GM15510 (cell line): Measurements from ENCODE around the gene LCN15.

Source experiments
- POLR2A ChIP-seq: IDR thresholded peaks from 3 replicates; pipeline ENCODE4 v1.6.1; 2011; ENCODE audit warnings: borderline replicate concordance; ENCODE audit not compliant: insufficient read length; ENCODE audit errors: extremely low read depth

Gene LCN15

DNA sequence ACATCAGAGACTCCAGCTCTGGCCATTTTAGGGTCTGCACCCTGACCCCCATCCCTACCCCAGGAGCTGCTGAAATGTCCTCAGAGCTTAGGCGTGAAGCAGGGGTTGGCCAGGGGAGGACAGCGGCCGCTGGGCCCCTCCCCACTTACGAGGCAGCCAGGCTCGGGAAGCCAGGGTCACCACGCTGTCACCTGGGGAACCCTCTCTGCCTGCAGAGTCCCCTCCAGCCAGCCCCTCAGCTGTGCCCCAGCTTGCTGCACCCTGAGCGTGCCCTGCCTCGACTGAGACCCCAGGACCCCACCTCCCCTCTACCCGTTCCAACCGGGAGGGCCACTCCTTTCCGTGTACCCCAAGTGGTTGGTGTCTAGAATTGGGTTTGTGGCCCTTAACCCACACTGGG, 24.2 kb downstream of the LCN15 start:
- no peak for TF ChIP-seq POLR2A

DNA sequence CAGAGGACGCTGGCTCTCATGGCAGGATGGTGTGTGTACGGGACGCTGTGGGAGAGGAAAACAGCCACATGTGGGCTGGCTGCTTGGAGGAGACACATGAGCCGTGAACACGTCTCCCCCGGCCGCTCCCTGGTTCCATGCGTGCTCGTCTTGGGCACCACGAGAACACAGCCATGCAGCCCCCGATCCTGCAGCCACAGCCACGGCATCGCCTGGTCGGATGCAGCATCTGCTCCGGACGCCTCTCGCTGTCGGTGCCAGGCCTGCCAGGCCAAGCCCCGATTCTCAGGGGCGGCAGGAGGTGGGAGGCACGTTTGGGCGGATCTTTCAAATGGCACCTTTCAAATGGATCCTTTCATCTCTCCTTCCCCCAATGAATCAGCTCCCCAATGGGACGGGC, 24.8 kb downstream of the LCN15 start:
- no peak for TF ChIP-seq POLR2A

- TF ChIP-seq POLR2A, result no peak
These were observed 25.4 kb downstream of the LCN15 start for GRCh38 chr9:136738960-136739359.

- TF ChIP-seq POLR2A, result no peak
These were observed 28.4 kb downstream of the LCN15 start for GRCh38 chr9:136735812-136736480.

GRCh38 chr9:136734837-136735496, 29.4 kb downstream of the LCN15 start:
- TF ChIP-seq POLR2A, result no peak

DNA sequence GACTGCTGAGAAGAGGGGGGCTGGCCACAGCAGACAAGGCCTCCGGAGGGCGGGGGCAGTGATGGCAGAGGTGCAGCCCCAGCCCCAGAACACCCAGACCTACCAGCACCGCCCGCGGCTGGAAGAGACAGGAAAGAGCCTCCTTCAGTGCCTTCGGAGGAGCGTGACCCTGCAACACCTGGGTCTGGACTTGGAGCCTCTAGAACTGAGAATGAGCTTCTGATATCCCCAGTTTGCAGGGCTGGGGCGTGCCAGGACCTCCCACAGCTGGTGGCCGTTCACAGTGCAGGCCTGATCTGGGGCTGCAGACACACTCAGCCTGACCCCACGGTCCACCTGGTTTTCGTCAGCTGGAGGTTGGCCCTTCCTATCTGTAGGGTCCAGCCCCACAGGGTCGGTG, 30.7 kb downstream of the LCN15 start:
- TF ChIP-seq POLR2A, result no peak

DNA sequence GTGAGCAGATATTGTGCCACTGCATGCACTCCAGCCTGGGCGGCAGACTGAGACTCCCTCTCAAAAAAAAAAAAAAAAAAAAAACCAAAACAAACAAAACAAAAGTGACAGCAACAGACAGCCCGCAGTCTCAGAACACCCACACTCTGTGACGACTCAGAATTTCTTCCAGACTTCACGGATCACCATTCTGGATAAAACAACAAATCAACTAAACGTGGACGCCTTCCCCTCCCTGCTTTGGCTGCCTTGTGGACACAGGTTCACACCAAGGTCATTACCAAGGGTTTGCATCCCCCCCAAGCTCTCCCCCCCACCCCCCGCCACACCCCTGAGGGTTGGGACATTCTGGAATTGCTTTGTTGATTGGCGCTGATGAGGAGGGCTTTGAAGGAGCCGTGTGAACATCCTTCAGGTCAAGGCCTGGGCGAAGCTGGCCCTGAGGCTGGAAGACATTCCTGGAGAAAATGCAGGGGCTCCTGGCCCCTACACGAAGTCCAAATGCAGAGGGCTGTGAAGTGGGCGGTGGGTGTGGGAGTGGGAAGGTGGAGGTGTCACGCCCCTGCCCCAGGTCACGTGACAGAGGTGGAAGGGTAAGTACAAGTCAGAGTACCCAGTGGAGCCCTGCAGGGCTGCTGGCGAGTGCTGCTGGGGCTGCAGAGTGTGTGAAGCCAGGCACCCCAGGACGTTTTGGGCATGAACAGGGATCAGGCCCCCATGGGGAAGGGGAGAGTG, 31.7 kb downstream of the LCN15 start:
- no peak for TF ChIP-seq POLR2A

- TF ChIP-seq POLR2A, result no peak
These were observed 34.4 kb downstream of the LCN15 start for GRCh38 chr9:136729926-136730325.

- no peak for TF ChIP-seq POLR2A
These were observed 35.2 kb downstream of the LCN15 start for GRCh38 chr9:136729144-136729543.

GRCh38 chr9:136728548-136729123, 35.7 kb downstream of the LCN15 start:
- no peak for TF ChIP-seq POLR2A

DNA sequence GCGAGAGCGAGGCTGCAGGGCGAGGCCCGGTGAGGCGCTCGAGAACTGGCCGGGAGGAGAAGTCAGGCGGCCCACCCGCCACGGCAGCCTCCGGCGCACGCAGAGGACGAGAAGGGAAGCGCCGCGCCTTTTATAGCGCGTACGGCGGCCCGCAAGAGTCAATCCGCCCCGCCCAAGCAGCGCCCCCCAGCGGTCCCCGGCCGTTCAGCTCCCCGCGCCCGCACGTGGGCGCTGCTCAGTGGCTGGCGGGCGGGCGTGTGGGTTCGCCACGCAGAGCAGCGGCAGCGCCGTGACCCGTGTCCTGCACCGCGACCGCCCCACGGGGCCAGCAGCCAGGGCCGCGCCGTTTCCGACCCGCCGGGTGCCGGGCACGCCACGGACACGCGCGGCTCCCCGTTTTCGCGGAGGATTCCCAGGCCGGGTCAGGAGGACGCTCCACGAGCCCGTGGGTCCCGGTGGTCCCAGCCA, 36.2 kb downstream of the LCN15 start:
- peak; percentile 100 for TF ChIP-seq POLR2A

DNA sequence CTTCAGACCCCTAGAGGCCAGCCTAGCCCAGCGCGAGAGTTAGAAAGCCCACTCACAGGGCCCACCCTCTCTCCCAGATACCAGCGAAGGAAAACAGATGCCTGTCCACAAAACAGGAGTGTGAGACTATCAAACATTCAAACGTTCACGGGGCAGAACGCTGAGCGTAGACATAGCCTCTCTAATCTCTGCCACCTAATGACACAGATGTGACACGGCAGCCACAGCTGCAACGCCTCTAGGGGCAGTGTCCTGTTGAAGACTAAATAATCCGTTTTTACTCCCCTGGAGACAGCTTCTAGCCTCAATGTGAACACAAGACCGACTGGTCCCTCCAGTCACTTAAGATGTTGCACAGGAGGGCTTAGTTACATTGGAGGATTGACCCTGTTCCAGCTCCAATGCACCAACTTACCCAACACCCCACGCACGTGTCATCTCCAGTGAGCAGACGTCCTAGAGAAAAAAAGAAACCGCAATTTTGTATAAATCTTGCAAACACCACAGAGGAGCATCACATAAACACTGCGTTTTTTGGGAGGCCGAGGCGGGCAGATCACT, 37.6 kb downstream of the LCN15 start:
- peak; percentile 10 for TF ChIP-seq POLR2A

DNA sequence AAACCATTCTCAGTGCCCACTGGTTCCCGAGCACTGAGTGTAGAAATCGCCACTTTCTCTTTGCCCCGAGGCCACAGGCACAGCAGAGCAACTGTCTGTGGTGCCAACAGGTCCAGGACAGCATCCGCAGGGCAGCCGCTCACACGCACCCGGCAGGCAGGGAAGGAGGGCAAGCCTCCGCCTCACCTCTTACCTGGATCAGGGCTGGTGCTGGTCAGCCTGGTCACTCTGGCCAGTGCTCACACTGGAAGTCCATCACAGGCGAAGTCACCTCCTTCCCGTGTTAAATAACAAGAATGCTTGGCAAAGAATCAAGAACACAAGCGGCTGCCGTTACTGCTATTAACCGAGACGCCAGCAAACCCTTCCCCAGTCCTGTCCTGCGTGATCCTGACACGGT, 38.2 kb downstream of the LCN15 start:
- TF ChIP-seq POLR2A, result no peak

- TF ChIP-seq POLR2A, result no peak
These were observed 38.7 kb downstream of the LCN15 start for GRCh38 chr9:136725612-136726011.

GRCh38 chr9:136724772-136725171, 39.5 kb downstream of the LCN15 start:
- TF ChIP-seq POLR2A, result no peak
